D341Med (cell line): ENCODE data around the gene TTBK2.

Experiments used
- DNase-seq: peaks from one replicate; pipeline ENCODE4 v3.0.0; 2012; ENCODE audit warnings: low spot score

TTBK2 gene

GRCh38 chr15:42727750-42728381, 192.7 kb downstream of the TTBK2 start:
- DNase-seq, result no peak

DNA sequence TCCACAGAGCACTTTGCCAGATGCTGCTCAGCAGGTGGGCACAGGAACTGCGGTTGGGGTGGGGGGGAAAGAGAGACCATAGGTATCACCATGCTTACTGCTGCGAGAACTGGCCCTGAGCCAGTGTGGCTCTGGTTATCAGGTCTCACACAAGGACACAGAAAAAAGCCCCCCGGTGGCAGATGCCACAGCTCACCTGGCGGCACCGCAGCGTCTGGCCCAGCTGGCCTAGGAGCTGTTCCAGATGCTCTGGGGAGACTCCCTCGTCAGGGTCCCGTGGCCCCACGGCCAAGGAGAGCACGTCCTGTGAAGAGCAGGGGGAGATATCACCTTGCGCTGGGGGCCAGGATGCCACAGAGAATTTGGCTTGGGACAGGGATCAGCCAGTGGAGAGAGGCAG, 194.5 kb downstream of the TTBK2 start:
- no peak for DNase-seq

DNA sequence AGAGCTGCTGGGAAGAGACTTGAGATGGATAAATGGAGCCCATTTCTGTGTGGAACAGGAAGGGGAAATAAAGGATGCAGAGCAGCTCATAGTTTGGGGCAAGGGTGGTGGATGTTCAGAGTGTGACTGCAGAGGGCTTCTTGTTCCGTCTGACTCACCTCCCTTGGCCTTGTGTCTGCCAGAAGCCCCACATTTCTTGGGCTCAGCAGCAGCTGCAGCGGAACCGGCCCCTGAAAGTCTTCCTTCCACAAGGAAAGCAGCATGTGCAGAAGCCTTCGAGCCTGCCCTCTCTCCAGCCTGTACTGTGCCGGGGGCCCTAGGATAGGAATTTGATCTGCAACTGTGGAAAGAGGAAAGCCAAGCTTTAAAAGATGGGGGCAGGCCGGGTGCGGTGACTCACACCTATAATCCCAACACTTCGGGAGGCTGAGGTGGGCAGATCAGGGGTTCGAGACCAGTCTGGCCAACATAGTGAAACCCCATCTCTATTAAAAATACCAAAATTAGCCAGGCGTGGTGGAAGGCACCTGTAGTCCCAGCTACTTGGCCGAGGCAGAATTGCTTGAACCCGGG, 195.2 kb downstream of the TTBK2 start:
- no peak for DNase-seq

- DNase-seq, result no peak
Measured at GRCh38 chr15:42724276-42724675, 196.3 kb downstream of the TTBK2 start.

DNA sequence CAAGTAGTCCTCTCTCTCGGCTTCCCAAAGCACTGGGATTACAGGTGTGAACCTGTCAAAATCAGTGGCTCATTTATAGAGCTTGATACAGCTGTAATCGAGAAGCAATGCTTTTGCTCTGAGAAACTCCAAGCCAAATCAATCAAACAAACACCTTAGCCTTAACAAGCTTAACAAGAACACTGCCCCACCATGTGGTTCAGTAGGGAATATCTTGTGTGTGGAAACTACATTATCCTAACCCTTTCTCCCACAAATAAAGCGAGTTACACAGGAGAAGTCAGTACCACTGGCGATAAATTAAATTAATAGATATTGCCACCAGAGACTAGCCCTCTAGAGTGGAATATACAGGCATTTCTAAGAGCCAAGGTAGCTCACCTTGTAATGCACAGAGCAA, 197.5 kb downstream of the TTBK2 start:
- DNase-seq, result no peak

- DNase-seq, result no peak
Measured at GRCh38 chr15:42721916-42722315, 198.7 kb downstream of the TTBK2 start.

- DNase-seq, result no peak
Measured at GRCh38 chr15:42721016-42721415, 199.6 kb downstream of the TTBK2 start.

DNA sequence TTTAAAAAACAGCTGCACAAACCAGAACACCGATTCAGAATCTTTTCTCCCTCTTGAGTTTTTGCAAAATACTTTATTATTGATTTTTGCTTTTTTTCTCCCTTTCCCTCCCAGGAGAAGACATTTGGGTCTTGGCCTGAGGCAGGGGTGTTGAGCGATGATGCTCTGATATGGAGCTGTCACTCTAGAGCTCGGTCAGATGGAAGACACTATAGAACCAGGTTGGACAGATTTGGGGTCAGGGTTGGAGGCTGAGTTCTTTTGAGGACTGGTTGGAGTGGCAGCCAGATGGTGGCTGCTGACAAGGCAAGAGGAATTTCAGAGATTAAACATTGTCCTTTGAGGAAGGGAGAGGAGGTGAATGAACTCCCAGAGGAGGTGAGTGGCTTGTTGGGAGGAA, 200.5 kb downstream of the TTBK2 start:
- DNase-seq, result no peak

- DNase-seq, result no peak
Measured at GRCh38 chr15:42719043-42719442, 201.5 kb downstream of the TTBK2 start.

GRCh38 chr15:42716626-42717025, 204.0 kb downstream of the TTBK2 start:
- DNase-seq, result no peak

- no peak for DNase-seq
Measured at GRCh38 chr15:42716125-42716524, 204.5 kb downstream of the TTBK2 start.

- DNase-seq, result no peak
Measured at GRCh38 chr15:42712584-42712983, 208.0 kb downstream of the TTBK2 start.

DNA sequence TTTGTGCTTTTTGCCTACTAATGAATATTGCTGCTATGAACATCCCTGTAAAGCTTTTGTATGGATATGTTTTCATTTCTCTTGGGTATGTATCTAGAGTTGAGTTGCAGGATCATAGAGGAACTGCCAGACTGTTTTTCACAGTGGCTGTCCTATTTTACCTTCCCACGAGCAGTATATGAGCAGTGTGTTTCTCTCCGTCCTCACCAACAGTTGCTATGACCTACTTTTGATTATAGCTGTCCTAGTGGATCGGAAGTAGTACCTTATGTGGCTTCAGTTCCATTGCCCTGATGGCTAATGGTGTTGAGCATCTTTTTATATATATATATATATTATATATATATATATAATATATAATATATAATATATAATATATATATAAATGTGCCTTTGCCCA, 208.8 kb downstream of the TTBK2 start:
- DNase-seq, result no peak

DNA sequence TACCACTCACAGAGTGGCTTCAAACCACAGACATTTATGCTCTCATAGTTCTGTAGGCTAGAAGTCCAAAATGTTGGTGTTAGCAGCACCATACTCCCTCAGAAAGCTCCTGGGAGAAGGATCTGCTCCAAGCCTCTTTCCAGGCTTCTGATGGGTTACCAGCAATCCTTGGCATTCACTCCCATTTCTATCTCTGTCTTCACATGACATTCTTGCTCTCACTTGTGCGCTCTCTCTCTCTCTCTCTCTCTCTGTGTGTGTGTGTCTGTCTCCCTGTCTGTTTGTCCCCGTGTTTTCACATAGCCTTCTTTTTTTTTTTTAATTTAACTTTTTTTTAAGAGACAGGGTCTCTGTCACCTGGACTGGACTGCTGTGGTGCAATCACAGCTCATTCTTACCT, 209.9 kb downstream of the TTBK2 start:
- no peak for DNase-seq

GRCh38 chr15:42707873-42708544, 212.6 kb downstream of the TTBK2 start:
- peak; percentile 5 for DNase-seq

- DNase-seq, result no peak
Measured at GRCh38 chr15:42707068-42707467, 213.5 kb downstream of the TTBK2 start.

DNA sequence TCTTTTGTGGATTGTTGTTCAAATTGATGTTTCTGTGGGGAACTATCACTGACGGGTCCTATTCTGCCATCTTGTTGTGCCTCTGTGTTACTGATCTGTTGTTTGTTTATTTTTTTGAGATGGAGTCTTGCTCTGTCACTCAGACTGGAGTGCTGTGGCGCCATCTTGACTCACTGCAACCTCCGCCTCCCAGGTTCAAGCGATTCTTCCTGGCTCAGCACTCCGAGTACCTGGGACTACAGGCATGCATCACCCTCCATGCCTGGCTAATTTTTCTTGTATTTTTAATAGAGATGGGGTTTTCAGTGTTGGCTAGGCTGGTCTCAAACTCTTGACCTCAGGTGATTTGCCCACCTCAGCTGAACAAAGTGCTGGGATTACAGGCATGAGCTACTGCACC, 215.2 kb downstream of the TTBK2 start:
- DNase-seq, result no peak

GRCh38 chr15:42704492-42704926, 216.1 kb downstream of the TTBK2 start:
- peak; percentile 55 for DNase-seq

DNA sequence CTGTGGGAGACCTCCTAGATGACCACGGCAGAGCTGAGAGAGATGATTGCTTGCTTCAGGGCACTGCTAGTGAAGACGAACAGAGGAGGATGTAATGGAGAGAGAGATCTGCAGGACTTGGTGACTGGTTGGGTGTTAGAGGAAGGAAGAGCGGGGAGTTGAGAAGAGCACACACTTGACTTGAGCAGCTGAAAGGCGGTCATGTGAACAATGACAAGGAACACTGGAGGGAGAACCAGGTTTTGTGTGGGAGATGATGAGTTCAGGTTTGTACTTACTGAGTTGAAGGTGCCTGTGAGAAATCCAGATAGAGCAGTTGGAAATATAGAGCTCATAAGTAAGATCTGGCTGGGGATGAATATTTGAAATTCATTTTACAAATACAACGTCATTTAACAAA, 224.0 kb downstream of the TTBK2 start:
- no peak for DNase-seq

- peak; percentile 9 for DNase-seq
Measured at GRCh38 chr15:42695527-42696071, 225.0 kb downstream of the TTBK2 start.

GRCh38 chr15:42694398-42694797, 226.2 kb downstream of the TTBK2 start:
- peak; percentile 8 for DNase-seq

DNA sequence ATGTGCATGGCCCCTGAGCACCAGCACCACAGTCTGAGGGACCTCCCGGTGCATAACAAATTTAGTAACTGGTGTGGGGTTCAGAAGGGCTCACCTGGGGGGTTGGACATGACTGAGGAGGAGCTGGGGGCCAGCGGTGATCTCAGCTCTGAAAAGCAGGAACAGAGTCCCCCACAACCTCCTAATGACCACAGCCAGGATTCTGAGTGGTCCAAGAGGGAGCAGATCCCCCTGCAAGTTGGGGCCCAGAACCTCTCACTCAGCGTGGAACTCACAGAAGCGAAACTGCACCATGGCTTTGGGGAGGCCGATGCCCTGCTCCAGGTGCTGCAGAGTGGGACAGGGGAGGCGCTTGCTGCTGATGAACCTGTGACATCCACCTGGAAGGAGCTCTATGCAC, 226.6 kb downstream of the TTBK2 start:
- DNase-seq, result peak; percentile 19

DNA sequence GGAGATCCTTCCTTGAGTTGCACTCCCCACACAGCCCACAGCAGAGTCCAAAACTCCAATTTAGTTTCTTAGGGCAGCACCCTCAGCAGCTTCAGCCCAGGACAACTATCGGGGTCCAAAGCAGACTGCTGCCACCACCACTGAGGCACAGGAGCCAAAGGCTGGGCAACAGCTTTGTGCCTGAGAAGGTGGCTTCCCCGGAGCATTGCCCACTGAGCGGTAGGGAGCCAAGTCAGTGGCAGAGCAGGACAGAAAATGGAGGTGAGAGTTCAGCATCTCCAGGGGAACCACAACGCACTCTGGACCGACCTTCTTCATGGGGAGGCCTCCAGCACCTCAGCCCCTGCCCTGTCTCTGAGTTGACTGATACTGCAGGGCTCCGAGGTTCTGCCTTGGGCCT, 227.1 kb downstream of the TTBK2 start:
- no peak for DNase-seq
